SIG-M5 (cell line): ENCODE data around the gene PPP3R2.
"Not testable (repeated sequence)": the region's sequence is repeated elsewhere in the genome, so short reads cannot be mapped to it uniquely, and the experiment has no call there.

Experiments used
- DNase-seq: peaks from one replicate; lab custom pipeline; 2025; lab: John Stamatoyannopoulos, UW

Gene PPP3R2

GRCh38 chr9:101594796-101595195, at the start of gene PPP3R2:
TSS of gene PPP3R2 (minus strand) at chr9:101594969. CDS start at chr9:101594921, 48 bp downstream.
- no peak for DNase-seq

- DNase-seq, result no peak
Observed at GRCh38 chr9:101639785-101640665, 45.3 kb upstream of the PPP3R2 start.

GRCh38 chr9:101639311-101639710, 44.5 kb upstream of the PPP3R2 start:
- no peak for DNase-seq

GRCh38 chr9:101636247-101636646, 41.5 kb upstream of the PPP3R2 start:
- DNase-seq, result no peak

GRCh38 chr9:101635473-101635872, 40.7 kb upstream of the PPP3R2 start:
- DNase-seq, result no peak

GRCh38 chr9:101634741-101635409, 40.1 kb upstream of the PPP3R2 start:
- no peak for DNase-seq

- DNase-seq, result no peak
Observed at GRCh38 chr9:101632611-101633010, 37.8 kb upstream of the PPP3R2 start.

- DNase-seq, result no peak
Observed at GRCh38 chr9:101631892-101632291, 37.1 kb upstream of the PPP3R2 start.

- no peak for DNase-seq
Observed at GRCh38 chr9:101629636-101630035, 34.9 kb upstream of the PPP3R2 start.

- DNase-seq, result no peak
Observed at GRCh38 chr9:101628173-101628572, 33.4 kb upstream of the PPP3R2 start.

- DNase-seq, result no peak
Observed at GRCh38 chr9:101626295-101626694, 31.5 kb upstream of the PPP3R2 start.

GRCh38 chr9:101625876-101626275, 31.1 kb upstream of the PPP3R2 start:
- no peak for DNase-seq

- DNase-seq, result no peak
Observed at GRCh38 chr9:101620452-101620851, 25.7 kb upstream of the PPP3R2 start.

- DNase-seq, result no peak
Observed at GRCh38 chr9:101618698-101619097, 23.9 kb upstream of the PPP3R2 start.

- no peak for DNase-seq
Observed at GRCh38 chr9:101605547-101605946, 10.8 kb upstream of the PPP3R2 start.

GRCh38 chr9:101604296-101604695, 9.5 kb upstream of the PPP3R2 start:
- no peak for DNase-seq

- no peak for DNase-seq
Observed at GRCh38 chr9:101601904-101602765, 7.4 kb upstream of the PPP3R2 start.

GRCh38 chr9:101593345-101593744, 1.4 kb downstream of the PPP3R2 start:
- no peak for DNase-seq

- DNase-seq, result no peak
Observed at GRCh38 chr9:101592788-101593187, 2.0 kb downstream of the PPP3R2 start.

GRCh38 chr9:101591787-101592446, 2.9 kb downstream of the PPP3R2 start:
- no peak for DNase-seq

GRCh38 chr9:101590901-101591300, 3.9 kb downstream of the PPP3R2 start:
- no peak for DNase-seq

GRCh38 chr9:101590074-101590473, 4.7 kb downstream of the PPP3R2 start:
- not testable (repeated sequence) for DNase-seq
